Left lung (tissue), 10 donors: ENCODE results near the gene TMEM74B. TPM values are rescaled to one million over a fixed set of nuclear protein-coding genes. Genes with fewer than 3 reads are reported as not detected.
A peak's percentile ranks its signal among the peaks of the same experiment; 100 is the strongest.
"Not testable (repeated sequence)": the region's sequence is repeated elsewhere in the genome, so short reads cannot be mapped to it uniquely, and the experiment has no call there.

Experiments used
- ATAC-seq: fragments of 200-7000 bp; cut with Tn5 transposase; one replicate; pipeline ENCODE4 v1.9.1; 2020; ENCODE audit warnings: moderate library complexity
- DNase-seq, 4 donors: peaks; one replicate each; pipeline ENCODE4 v3.0.0-alpha.2; 2013 to 2020
- H3K27ac ChIP-seq, 2 donors: fragments of 200-600 bp; sonication (generic) in 1 of 2; one replicate each; pipeline versions ENCODE4 v1.5.0 to v1.8.0; 2020 to 2021
- H3K27me3 ChIP-seq, 2 donors: fragments of 200-600 bp; sonication (generic) in 1 of 2; one replicate each; pipeline versions ENCODE4 v1.5.0 to v1.8.0; 2020 to 2021
- H3K36me3 ChIP-seq, 2 donors: fragments of 200-600 bp; sonication (generic) in 1 of 2; one replicate each; pipeline versions ENCODE4 v1.5.0 to v1.8.0; 2020 to 2021
- H3K4me1 ChIP-seq, 2 donors: fragments of 200-600 bp; one replicate each; pipeline ENCODE4 v1.8.0; 2021
- H3K4me3 ChIP-seq, 2 donors: fragments of 200-600 bp; sonication (generic) in 1 of 2; one replicate each; pipeline versions ENCODE4 v1.5.0 to v1.8.0; 2020 to 2021; ENCODE audit warnings: mild to moderate bottlenecking in 1 of 2
- H3K9me3 ChIP-seq, 2 donors: fragments of 200-600 bp; sonication (generic) in 1 of 2; one replicate each; pipeline versions ENCODE4 v1.5.0 to v1.8.0; 2020 to 2021
- CTCF ChIP-seq, 2 donors: fragments of 200-600 bp; sonication (generic) in 1 of 2; IDR thresholded peaks; one replicate each; pipeline versions ENCODE4 v1.5.0 to v1.8.0; 2021; ENCODE audit warnings: antibody characterized with exemption in 2 of 2
- intact Hi-C, 2 donors: fragments of 100-400 bp; cut with DNase I; formaldehyde crosslinking; loops; one replicate each; pipeline versions ENCODE4 v1.11.2 to v1.14.2; 2022
- polyA plus RNA-seq, 6 donors: library from polyadenylated mRNA; unstranded; fragments of 120-200 nt; gene quantifications; one replicate each; pipeline ENCODE4 v1.2.1, GENCODE V29; 2013; ENCODE audit not compliant: insufficient read length in 6 of 6
- total RNA-seq, 2 donors: library from RNA; stranded (reverse); fragmentation: NEBNext Ultra II Directional; extraction: Animal tissue kit (Norgen Biotek cat#: 25700); gene quantifications; one replicate each; pipeline ENCODE4 v1.2.1, GENCODE V29; 2021
- donor health status: DM: no; HTN: yes; CAD: no.
- donor health status: DM: no; HTN: no; CAD: no.

TMEM74B gene
- total and polyA plus RNA-seq, 8 donors, result 4.0 to 16.3 (median 13.0) TPM

DNA sequence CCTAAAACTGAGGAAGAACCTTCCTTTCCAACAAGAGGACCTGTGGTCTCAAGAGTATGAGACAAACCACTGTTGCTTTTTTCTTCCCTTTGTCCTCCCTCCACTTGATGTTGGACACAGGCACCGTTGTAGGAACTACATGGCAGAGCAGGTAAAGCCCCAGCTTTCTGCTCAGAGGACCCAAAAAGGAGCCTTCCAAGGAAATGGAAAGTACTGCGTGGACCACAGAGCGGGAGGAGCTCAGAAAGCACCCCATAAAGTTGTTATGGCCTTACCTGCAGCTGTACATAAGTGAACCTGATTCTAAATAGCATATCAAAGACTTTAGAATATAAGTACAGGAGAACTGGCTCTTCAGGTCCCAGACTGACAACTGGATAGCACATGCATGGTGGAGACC lies 29.4 kb downstream of the TMEM74B start:
- no peak for ATAC-seq
- H3K9me3 ChIP-seq, result no peaks in the 10 kb centered on the region
- intact Hi-C loops, result no loop called here
- TF ChIP-seq CTCF (IDR thresholded peaks at IDR 0.05), result no peak
- peaks cover 0 to 69% of the 10 kb centered on the region in 2 donors for H3K36me3 ChIP-seq
- no peak overlapping the region for H3K27ac ChIP-seq
- no peaks in the 10 kb centered on the region for H3K27me3 ChIP-seq
- DNase-seq, result no peak
- H3K4me1 ChIP-seq, result no peaks in the 10 kb centered on the region
- no peak overlapping the region for H3K4me3 ChIP-seq

DNA sequence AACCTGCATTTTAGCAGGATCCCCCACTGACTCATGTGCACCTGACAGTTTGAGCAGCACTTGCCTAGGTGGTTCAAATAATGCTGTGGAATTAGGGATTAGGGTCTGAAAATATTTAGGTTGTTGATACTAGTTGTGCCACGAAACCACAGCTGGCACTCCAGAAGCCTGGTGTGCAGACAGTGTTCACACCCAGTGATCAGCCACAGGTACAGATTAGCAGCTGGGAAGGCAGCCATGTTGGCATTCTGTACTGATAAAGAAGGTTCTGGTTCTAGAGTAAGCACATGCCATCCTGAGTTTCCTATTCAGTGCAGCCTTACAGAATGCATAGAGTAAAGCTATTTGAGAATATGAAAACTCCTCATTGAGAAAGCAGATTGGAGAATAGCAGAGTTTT lies 30.1 kb downstream of the TMEM74B start:
- Histone ChIP-seq H3K9me3 (no peaks in the 10 kb centered on the region), H3K27me3 (no peaks in the 10 kb centered on the region), H3K36me3 (peaks cover 0 to 63% of the 10 kb centered on the region in 2 donors), H3K4me3 (no peak overlapping the region), H3K27ac (no peak overlapping the region), H3K4me1 (no peaks in the 10 kb centered on the region)
- ATAC-seq (no peak), DNase-seq (no peak)
- TF ChIP-seq CTCF (IDR thresholded peaks at IDR 0.05), result no peak
- intact Hi-C loops, result no loop called here

DNA sequence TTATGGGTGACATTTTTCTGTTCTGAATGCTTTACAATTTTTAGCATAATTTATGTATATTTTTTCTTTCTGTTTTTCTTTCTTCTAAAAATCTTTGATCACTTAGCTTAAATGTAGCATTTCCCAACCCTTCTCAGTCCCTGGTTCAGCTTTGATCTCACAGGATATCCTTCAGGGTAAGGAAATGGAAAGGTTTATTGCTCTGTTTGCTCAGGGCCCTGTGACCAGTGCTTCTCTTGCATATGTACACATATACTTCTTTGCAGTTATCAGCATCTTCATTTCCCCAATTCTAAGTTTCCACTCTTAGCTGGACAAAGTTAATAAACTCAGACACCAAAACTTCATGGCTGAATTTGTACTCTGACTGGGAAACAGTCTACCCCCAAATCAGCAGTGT lies 30.6 kb downstream of the TMEM74B start:
- no peak for ATAC-seq
- no peak for DNase-seq
- H3K36me3 ChIP-seq, result peaks cover 0 to 58% of the 10 kb centered on the region in 2 donors
- no peaks in the 10 kb centered on the region for H3K27me3 ChIP-seq
- H3K4me1 ChIP-seq, result no peaks in the 10 kb centered on the region
- no peak overlapping the region for H3K27ac ChIP-seq
- H3K4me3 ChIP-seq, result no peak overlapping the region
- no peaks in the 10 kb centered on the region for H3K9me3 ChIP-seq
- intact Hi-C loops, result no loop called here
- TF ChIP-seq CTCF (IDR thresholded peaks at IDR 0.05), result no peak

DNA sequence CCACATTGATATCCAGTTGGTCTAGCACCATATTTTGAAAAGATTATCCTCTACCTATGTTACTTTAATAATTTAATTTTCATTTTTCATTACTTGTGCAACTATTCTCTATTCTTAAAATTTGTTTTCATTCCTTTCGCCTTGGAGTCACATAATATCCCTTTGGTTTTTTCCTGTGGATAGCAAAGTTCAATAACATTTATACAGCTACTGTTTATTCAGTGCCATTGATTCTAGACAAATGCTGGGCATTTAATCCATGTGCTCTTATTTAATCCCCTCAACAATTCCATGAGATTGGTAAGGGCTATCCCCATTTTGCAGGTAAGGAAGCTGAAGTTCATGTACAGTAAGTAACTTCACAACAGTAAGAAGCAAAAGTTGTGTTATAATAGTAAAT lies 33.8 kb downstream of the TMEM74B start:
- DNase-seq (no peak), ATAC-seq (no peak)
- H3K9me3 ChIP-seq, result no peaks in the 10 kb centered on the region
- no peak overlapping the region for H3K4me3 ChIP-seq
- H3K27ac ChIP-seq, result no peak overlapping the region
- no peaks in the 10 kb centered on the region for H3K27me3 ChIP-seq
- H3K36me3 ChIP-seq, result peaks cover 0 to 60% of the 10 kb centered on the region in 2 donors
- no peaks in the 10 kb centered on the region for H3K4me1 ChIP-seq
- TF ChIP-seq CTCF (IDR thresholded peaks at IDR 0.05), result no peak
- intact Hi-C loops, result no loop called here

- no peak for TF ChIP-seq CTCF (IDR thresholded peaks at IDR 0.05)
- Histone ChIP-seq H3K27me3 (no peaks in the 10 kb centered on the region), H3K9me3 (no peaks in the 10 kb centered on the region), H3K36me3 (peaks cover 0 to 63% of the 10 kb centered on the region in 2 donors), H3K27ac (no peak overlapping the region), H3K4me3 (no peak overlapping the region), H3K4me1 (no peaks in the 10 kb centered on the region)
- ATAC-seq (peak; percentile 39), DNase-seq (no peak)
- intact Hi-C loops, result no loop called here
Observed at GRCh38 chr20:1150218-1150617, 34.6 kb downstream of the TMEM74B start.

GRCh38 chr20:1149812-1150211 lies 35.0 kb downstream of the TMEM74B start:
- H3K4me3 ChIP-seq, H3K4me1 ChIP-seq, intact Hi-C loops, ATAC-seq, H3K27me3 ChIP-seq, DNase-seq, H3K9me3 ChIP-seq, H3K27ac ChIP-seq: not testable (repeated sequence)
- peaks cover 0 to 63% of the 10 kb centered on the region in 2 donors for H3K36me3 ChIP-seq
